HepG2 (cell line): Measurements from ENCODE around the gene ENSA.

Source experiments
- CTCF ChIP-seq: sonication (generic); formaldehyde crosslinking; IDR thresholded peaks from 2 replicates; pipeline ENCODE4 v1.5.0; 2020; ENCODE audit warnings: mild to moderate bottlenecking, missing genetic modification reagents, moderate library complexity
- MAX ChIP-seq: IDR thresholded peaks from 2 replicates; pipeline ENCODE4 v1.6.1; 2012; ENCODE audit warnings: inconsistent platforms

GRCh38 chr1:150609732-150610131, 19.7 kb downstream of the ENSA start:
- no peak for TF ChIP-seq CTCF (CRISPR knock-in tag)
- TF ChIP-seq MAX, result no peak
